ENCODE data around the gene SOCS7. TPM values are rescaled to one million over a fixed set of nuclear protein-coding genes. Genes with fewer than 3 reads are reported as not detected.

The SOCS7 gene
- total and polyA plus RNA-seq, 2 of the 4 experiments (the other 2 are of a cell fraction) = 6.5 to 6.8 TPM

DNA sequence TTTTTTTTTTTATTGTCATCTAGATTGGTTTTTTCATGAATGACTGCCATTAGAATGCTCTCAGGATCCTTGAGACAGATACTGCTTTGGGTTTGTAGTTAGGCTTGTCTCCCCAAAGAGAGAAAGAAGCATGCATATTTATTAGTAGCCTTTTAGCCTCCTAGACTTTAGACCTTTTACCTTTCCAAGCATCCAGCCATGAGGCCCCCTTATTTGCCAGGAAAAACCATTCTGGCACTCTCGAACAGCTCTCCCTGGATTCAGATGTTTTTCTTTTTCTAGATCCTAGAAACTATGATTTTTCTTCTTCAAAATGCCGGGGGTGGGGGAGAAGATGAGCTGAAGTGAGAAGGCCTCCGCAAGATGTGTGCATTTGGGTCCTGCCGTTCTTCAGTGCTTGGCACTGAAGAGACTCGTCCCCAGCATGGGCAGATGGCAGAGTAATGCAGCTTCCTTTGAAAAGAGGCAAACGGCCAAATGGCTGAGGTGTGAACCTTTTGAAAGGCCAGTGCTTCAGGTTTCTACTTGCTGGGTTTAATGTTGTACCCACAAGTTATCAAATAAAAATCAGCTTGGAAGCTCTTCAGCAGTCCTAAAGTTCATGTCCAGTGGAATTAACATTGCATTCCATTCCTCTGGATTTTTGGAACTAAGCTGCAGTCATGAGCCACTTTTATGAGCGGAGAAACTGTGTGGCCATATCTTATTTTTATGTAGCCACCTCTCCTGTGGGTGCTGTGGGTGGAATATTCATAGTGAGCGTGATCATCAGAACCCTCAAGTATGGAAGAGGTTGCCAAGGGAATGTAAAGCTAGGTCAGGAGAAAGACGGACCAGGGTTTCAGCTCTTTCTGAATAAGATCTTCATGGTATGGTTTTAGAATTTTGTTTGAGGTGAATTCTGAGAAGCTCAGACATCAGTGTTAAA is 7.2 kb downstream of the SOCS7 start:
- Histone ChIP-seq H3K79me1 (ENCODE audit: low read depth in 1 of 2, low read length in 2 of 2) (peaks cover 39 to 72% of the 10 kb centered on the region in 2 experiments), H2AFZ (replicated peaks; ENCODE audit: low read length, poor library complexity) (no peak overlapping the region), H3K18ac (ENCODE audit: low read depth, low read length) (no peak overlapping the region), H3K4ac (ENCODE audit: low read depth, low read length) (no peak overlapping the region), H3K27ac (ENCODE audit: insufficient read depth, low read length) (no peak overlapping the region), H2AK9ac (replicated peaks; ENCODE audit: low read depth, low read length, poor library complexity) (no peak overlapping the region), H3K4me3 (ENCODE audit: insufficient read depth, low read depth, low read length) (no peak overlapping the region), H3K9me1 (ENCODE audit: insufficient read depth, low read length) (peaks cover 6% of the 10 kb centered on the region), H2BK20ac (ENCODE audit: low read depth, low read length) (no peak overlapping the region), H4K5ac (ENCODE audit: low read depth, low read length) (no peak overlapping the region), H2BK120ac (ENCODE audit: low read depth, low read length) (no peak overlapping the region), H3K9me3 (ENCODE audit: control insufficient read depth, insufficient read depth, low read length) (no peaks in the 10 kb centered on the region), H3K14ac (replicated peaks; ENCODE audit: low read depth, low read length) (no peak overlapping the region), H3K56ac (ENCODE audit: extremely low read depth, insufficient read depth, low read length) (no peak overlapping the region), H3K9ac (ENCODE audit: low read depth, low read length) (no peak overlapping the region), H3K4me2 (ENCODE audit: low read depth, low read length) (no peak overlapping the region), H3K27me3 (ENCODE audit: control insufficient read depth, insufficient read depth, low read length) (no peaks in the 10 kb centered on the region), H2BK5ac (ENCODE audit: low read depth, low read length, poor library complexity, severe bottlenecking) (no peak overlapping the region), H4K8ac (ENCODE audit: low read depth in 2 of 2, low read length in 2 of 2) (no peak overlapping the region), H3K23ac (ENCODE audit: low read depth, low read length) (no peak overlapping the region), H2BK15ac (ENCODE audit: low read depth, low read length) (no peak overlapping the region), H4K20me1 (ENCODE audit: insufficient read depth, low read length) (peaks cover 64% of the 10 kb centered on the region), H3K4me1 (ENCODE audit: control insufficient read depth, insufficient read depth, low read length) (peaks cover 4% of the 10 kb centered on the region), H4K91ac (ENCODE audit: insufficient read depth, low read depth, low read length) (no peak overlapping the region), H2AK5ac (ENCODE audit: low read depth, low read length) (no peak overlapping the region), H3K36me3 (ENCODE audit: control insufficient read depth, insufficient read depth, low read length) (no peaks in the 10 kb centered on the region; the same call in 1 of the 2 replicates)
- ChIA-PET POLR2A (ENCODE audit: unreplicated experiment) (no interaction called here), CTCF (interaction anchor here (1.0 to 1.3 kb wide), 2 partner anchors 9 to 55 kb away, joined by 4 to 5 read pairs; no protein-coding TSS in a partner anchor)
- dilution Hi-C loops (cut with HindIII; ENCODE audit: low sequenced_read_pairs, unreplicated experiment) = no loop called here
- TF ChIP-seq MXI1 (IDR thresholded peaks at IDR 0.05; ENCODE audit: borderline replicate concordance, low read depth, low read length) (no peak), CHD1 (IDR thresholded peaks at IDR 0.05; ENCODE audit: low read depth, low read length) (no peak), RFX5 (IDR thresholded peaks at IDR 0.05; ENCODE audit: low read depth, low read length) (no peak), RCOR1 (IDR thresholded peaks at IDR 0.05; ENCODE audit: insufficient replicate concordance, low read length) (no peak), CEBPB (IDR thresholded peaks at IDR 0.05; ENCODE audit: low read depth, low read length) (no peak), MAFK (IDR thresholded peaks at IDR 0.05; ENCODE audit: low read depth, low read length) (no peak), SMC3 (IDR thresholded peaks at IDR 0.05; ENCODE audit: low read depth, low read length) (no peak), RAD21 (IDR thresholded peaks at IDR 0.05; ENCODE audit: low read length) (no peak), NFE2L2 (IDR thresholded peaks at IDR 0.05; ENCODE audit: low read depth, low read length) (no peak), FOS (IDR thresholded peaks at IDR 0.05; ENCODE audit: low read depth, low read length) (no peak), MAZ (IDR thresholded peaks at IDR 0.05; ENCODE audit: borderline replicate concordance, low read depth, low read length) (no peak), BHLHE40 (IDR thresholded peaks at IDR 0.05; ENCODE audit: low read depth, low read length) (no peak), POLR2A (IDR thresholded peaks at IDR 0.05; ENCODE audit: low read depth, low read length) (no peak)
- TF ChIP-seq, protein P1, sequence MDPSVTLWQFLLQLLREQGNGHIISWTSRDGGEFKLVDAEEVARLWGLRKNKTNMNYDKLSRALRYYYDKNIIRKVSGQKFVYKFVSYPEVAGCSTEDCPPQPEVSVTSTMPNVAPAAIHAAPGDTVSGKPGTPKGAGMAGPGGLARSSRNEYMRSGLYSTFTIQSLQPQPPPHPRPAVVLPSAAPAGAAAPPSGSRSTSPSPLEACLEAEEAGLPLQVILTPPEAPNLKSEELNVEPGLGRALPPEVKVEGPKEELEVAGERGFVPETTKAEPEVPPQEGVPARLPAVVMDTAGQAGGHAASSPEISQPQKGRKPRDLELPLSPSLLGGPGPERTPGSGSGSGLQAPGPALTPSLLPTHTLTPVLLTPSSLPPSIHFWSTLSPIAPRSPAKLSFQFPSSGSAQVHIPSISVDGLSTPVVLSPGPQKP (IDR thresholded peaks at IDR 0.05; ENCODE audit: borderline replicate concordance, low read depth, low read length) = no peak
- TF ChIP-seq, protein P2, sequence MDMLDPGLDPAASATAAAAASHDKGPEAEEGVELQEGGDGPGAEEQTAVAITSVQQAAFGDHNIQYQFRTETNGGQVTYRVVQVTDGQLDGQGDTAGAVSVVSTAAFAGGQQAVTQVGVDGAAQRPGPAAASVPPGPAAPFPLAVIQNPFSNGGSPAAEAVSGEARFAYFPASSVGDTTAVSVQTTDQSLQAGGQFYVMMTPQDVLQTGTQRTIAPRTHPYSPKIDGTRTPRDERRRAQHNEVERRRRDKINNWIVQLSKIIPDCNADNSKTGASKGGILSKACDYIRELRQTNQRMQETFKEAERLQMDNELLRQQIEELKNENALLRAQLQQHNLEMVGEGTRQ (IDR thresholded peaks at IDR 0.05; ENCODE audit: low read depth, low read length) = no peak
- in situ Hi-C loops (cut with MboI; ENCODE audit: low sequenced_read_pairs) = loop anchor here (5.0 to 25.0 kb wide), 3 partner anchors 43 to 306 kb away; no protein-coding TSS in a partner anchor
- ATAC-seq (ENCODE audit: low read depth) = 0 out of 2 replicates have a peak, but pooled peaks have one; percentile 11
- intact Hi-C loops (cut with micrococcal nuclease) = no loop called here
- DNase-seq = no peak
- no CpG with 5 or more reads among the region's 9 CpGs for WGBS, 2 experiments (ENCODE audit: extremely low coverage in 2 of 2, insufficient read length in 1 of 2)
- BruUV-seq (replicated peaks) = no TSS peak
